ENCODE data around the gene S1PR1. TPM values are rescaled to one million over a fixed set of nuclear protein-coding genes. Genes with fewer than 3 reads are reported as not detected.
A peak's percentile ranks its signal among the peaks of the same experiment; 100 is the strongest.
"Not testable (repeated sequence)": the region's sequence is repeated elsewhere in the genome, so short reads cannot be mapped to it uniquely, and the experiment has no call there.

Gene S1PR1
- polyA plus RNA-seq (ENCODE audit: insufficient read length): 15.6 TPM
- long read RNA-seq, donor 1, transcript S1PR1-201 (2 exons, 2,909 nt): major isoform, 9 of 9 reads
- long read RNA-seq, donor 1, partial matches to known transcripts: 0 of 9 reads
- long read RNA-seq, donor 1, other reads (novel, unspliced or antisense): 0 of 9 reads
- long read RNA-seq, donor 2, transcript S1PR1-201 (2 exons, 2,909 nt): major isoform, 10 of 19 reads
- long read RNA-seq, donor 2, partial matches to known transcripts: 9 of 19 reads
- long read RNA-seq, donor 2, other reads (novel, unspliced or antisense): 0 of 19 reads
- long read RNA-seq, donor 3, transcript S1PR1-201 (2 exons, 2,909 nt): major isoform, 6 of 6 reads
- long read RNA-seq, donor 3, partial matches to known transcripts: 0 of 6 reads
- long read RNA-seq, donor 3, other reads (novel, unspliced or antisense): 0 of 6 reads
- long read RNA-seq, donor 4, partial matches to known transcripts: 0 of 2 reads
- long read RNA-seq, donor 4, other reads (novel, unspliced or antisense): 0 of 2 reads
- long read RNA-seq, donor 5, transcript S1PR1-201 (2 exons, 2,909 nt): major isoform, 11 of 14 reads
- long read RNA-seq, donor 5, partial matches to known transcripts: 0 of 14 reads
- long read RNA-seq, donor 5, other reads (novel, unspliced or antisense): 0 of 14 reads
- long read RNA-seq, donor 6, transcript S1PR1-201 (2 exons, 2,909 nt): major isoform, 8 of 8 reads
- long read RNA-seq, donor 6, partial matches to known transcripts: 0 of 8 reads
- long read RNA-seq, donor 6, other reads (novel, unspliced or antisense): 0 of 8 reads
- long read RNA-seq, donor 7, transcript S1PR1-201 (2 exons, 2,909 nt): major isoform, 16 of 18 reads
- long read RNA-seq, donor 7, partial matches to known transcripts: 0 of 18 reads
- long read RNA-seq, donor 7, other reads (novel, unspliced or antisense): 0 of 18 reads
- long read RNA-seq, donor 8, partial matches to known transcripts: 0 of 3 reads
- long read RNA-seq, donor 8, other reads (novel, unspliced or antisense): 0 of 3 reads

DNA sequence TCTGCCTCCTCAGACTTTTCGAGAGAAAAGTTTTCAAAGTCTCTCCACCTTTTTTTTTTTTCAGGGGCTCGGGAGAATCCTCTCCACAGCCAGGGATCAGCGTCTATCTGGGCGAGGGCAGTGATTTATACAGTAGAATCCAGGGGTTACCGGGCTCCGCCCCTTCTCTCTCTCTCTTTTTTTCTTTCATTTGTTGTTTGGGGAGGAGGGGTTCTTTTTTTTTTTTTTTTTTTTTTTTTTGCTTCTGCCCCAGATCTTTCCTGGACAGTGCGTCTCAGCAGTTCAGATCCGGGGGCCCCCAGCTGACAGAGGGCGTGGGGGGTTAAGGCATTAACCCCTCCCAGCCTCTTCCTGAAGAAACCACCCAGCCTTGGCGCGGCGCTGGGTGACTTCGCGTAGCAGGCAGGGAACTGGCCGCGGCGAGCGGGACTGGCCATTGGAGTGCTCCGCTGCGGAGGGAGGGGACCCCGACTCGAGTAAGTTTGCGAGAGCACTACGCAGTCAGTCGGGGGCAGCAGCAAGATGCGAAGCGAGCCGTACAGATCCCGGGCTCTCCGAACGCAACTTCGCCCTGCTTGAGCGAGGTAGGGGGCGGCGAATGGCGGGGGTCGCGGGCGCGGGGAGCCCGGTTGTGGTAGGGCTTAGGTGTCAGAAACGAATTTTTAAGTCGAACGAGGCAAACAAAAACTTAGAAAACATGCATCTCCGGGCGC, at the start of gene S1PR1:
TSS of gene S1PR1 (plus strand) at position 504 of the 713 bp plus-strand sequence. CDS start 1,966 bp downstream, outside the sequence.
- DNase-seq: peak; percentile 69

DNA sequence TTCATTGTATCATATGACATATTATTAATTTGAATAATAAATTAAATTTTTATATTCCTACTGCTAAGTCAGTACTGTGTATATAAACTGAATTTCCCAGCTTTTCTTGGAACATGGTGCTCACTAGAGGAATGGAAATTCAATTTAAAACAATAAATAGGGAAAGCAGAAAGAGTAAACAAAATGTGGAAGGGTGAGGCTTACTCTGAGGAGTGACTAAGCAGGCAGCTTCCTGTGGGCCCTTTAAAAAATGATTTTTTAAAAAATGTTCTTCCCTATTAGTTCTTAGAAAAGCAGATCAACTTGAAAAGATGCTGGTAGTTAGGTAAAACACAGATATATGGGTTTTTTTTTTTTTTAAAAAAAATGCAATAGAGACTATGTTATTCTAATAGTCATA, 49.5 kb upstream of the S1PR1 start:
- no peak for DNase-seq

DNA sequence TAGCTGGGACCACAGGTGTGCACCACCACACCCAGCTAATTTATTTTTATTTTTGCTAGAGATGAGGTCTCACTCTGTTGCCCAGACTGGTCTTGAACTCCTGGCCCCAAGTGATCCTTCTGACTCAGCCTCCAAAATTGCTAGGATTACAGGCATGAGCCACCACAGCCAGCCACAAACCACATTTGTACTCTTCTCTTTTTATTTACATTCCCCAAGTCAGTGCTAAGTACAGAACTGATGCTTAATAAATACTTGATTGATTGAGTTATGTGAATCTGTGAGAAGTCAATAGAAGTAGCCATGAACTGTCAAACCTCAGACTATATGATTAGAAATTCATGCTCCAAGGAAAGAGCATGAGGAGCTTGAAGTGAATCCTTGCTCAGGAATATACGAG, 48.5 kb upstream of the S1PR1 start:
- DNase-seq: no peak

DNA sequence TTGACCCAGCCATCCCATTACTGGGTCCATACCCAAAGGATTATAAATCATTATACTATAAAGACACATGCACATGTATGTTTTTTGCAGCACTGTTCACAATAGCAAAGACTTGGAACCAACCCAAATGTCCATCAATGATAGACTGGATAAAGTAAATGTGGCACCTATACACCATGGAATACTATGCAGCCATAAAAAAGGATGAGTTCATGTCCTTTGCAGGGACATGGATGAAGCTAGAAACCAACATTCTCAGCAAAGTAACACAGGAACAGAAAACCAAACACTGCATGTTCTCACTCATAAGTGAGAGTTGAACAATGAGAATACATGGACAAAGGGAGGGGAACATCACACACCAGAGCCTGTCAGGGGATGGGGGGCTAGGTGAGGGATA, 47.9 kb upstream of the S1PR1 start:
- not testable (repeated sequence) for DNase-seq

DNA sequence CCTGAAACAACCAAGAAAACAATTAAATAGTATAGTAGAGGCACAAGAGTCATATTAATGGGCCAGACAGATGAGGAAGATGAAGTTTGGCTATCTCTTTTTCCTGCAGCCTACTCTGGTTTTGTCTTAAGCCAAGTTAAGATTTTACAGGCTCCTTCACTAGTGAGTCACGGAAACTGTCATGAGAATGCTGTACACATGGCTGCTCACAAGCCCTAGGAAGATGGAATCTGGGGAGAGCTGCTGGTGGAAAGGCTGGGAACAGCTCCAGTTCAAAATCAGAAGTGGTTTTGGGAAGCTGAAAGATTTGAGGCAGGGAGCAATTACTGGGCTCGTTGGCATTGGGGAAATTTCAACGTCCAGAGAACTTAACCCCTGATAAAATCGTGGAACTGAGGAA, 46.4 kb upstream of the S1PR1 start:
- no peak for DNase-seq

DNA sequence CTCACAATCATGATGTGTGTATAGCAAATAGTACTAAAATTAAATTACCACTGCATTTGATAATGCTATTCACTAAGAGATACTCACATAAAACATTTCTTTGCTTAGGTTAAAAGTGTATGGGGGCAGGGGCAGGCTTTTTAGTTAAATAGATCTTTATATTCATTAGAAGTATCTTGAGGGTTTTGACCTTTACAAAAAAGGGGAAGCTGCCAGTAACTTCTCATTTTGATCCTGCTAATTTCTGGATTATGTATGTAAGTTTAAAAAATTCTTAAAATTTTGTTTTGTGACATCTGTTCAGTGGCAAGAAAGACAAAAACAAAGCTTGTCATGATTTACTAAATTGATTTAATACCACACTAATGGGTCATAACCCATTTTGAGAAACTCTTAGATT, 45.8 kb upstream of the S1PR1 start:
- DNase-seq: no peak

DNA sequence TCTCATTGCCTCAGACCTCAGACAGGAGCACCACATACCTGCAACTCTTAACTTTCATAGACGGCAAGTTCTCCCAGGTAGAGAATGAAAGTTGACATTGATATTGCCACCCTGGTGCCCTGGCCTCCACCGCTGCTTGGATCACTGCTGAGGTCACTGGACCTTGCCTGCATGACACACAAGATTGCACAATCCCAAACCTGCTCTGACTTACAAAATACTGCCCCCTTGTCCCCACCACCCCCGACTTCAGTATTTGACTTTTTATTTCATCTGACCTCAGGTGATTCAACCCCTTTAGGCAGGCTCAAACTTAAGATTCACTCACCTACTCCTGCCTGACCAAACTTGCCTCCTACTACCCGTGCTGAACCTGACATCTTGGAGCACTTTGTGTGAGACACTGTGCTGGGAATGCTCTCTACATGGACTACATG, 43.1 kb upstream of the S1PR1 start:
- DNase-seq: no peak

DNA sequence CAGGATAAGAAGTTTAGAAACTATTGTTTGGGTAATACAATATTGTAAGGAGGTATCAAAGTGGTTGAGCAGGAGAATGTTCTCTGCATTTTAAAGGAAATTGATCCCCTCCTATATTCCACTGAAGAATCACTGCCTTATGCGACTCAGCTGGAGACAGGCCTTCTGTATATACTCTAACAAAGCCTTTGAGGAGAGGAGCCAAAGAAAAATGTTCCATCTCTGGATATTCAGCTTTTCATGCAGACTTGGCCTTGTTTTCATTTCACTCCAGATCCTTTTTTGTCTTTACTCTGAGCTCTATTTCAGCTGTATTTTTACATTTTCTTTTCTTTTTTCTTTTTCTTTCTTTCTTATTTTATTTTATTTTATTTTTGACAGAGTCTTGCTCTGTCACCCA, 42.1 kb upstream of the S1PR1 start:
- DNase-seq: no peak

DNA sequence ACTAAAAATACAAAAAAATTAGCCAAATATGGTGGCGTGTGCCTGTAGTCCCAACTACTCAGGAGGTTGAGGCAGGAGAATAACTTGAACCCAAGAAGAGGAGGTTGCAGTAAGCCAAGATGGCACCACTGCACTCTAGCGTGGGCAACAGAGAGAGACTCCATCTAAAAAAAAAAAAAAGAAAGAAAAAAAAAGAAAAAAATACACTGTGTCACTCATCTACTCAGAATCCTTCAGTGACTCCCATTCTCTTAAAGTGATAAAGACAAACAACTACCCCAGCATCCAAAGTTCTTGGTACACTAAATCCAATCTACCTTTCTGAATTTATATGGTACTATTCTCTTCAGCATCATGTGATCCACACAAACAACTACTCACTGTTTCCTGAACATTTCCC, 40.2 kb upstream of the S1PR1 start:
- no peak for DNase-seq

DNA sequence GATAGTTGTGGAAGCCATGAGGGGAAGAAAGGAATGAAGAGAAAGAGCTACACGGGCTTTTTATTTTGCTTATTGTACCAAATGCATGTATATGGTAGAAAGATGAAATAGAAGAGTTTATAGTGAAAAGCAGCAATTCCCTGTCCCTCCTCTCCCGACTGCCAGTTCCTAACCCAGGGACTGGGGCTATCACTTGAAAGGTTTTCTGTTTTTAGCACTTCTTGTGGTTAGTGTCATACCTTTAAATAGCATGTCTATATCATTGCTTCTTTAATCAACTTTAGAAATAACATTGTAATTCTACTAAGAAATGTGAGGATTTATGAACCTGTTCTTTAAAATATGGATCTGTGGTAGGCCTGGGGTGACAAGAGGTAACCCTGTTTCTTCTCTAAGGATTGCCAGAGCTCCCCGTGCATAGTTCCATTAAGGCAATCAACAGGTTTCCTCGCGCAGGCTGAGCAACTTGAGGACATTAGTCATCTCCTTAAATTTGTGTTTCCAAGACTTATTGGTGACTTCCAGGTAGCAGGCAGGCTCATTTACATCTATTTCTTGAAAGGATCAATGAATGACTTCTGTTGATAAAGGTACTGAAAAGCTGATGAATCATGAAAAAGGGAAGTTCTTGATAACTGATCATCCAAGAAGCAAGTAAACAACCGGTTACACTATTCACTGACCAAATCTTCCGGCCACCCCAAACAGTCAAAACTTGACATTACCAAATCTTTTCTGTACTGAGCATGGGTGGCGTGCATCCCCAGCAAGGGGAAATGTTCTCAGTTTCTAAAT, 37.8 kb upstream of the S1PR1 start:
- DNase-seq: no peak

DNA sequence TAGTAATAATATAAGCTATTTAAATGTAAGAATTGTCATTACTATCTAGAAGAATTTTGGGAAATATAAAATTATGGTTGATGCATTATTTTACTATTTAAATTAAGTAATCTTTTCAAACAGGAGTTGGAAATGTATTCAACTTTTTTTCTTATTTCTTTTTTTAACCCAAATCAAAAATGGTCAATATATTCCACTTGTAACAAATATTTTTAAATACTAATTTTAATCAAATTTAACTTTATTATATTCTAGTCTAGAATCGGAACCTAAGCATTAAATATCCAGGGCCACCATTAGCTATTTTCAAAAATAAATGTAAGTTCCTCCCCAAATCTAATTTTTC, 37.2 kb upstream of the S1PR1 start:
- no peak for DNase-seq

DNA sequence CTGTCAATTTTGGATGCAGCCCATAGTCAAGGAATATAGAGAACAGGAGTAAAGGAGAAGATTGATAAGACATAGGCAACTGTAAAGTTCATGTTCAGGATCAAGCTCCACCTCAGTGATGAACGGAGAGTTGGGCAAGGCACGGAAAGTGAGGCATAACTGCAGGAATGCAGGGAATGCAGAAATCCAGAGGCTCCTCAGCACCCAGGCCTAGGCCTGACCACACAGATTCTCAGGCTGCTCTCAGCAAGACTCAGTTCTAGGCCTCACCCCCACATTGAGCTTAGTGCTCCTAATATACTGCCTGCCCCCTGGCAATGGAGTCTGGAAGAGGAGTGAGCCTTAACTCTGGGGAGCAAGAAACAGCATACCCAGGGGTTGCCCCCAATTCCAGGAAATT, 36.3 kb upstream of the S1PR1 start:
- DNase-seq: no peak

DNA sequence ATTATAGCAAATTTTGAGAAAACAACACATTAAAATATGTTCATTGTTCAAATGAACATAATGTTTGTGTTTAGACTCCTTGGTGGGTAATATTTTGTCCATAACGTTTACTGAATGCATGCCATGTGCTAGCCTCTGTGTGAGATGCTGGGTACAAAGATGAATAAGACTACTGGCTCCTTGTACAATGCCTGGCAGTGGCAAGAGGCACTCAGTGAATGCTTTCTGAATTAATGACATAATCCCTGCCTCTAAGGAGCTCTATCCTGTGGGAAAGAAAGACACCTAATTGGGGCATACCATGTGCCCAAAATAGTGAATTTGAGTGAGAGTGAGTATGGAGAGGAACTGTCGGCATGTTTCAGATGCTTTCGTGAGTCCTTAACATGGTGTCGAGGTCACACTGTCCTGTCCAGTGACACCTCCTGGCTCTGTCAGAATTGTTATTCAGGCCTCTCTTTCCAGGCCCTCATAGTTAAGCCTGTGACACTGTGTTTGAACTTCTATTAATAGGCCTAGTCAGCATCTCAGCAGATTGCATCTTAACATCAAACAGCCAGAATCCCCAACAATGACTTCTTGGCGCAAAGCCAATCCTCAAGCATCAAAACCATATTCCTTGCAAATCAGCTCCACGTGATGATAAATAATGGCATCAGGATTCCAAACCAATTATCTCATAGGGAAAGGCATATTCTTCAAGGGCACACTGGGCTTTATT, 32.8 kb upstream of the S1PR1 start:
- DNase-seq: no peak

DNA sequence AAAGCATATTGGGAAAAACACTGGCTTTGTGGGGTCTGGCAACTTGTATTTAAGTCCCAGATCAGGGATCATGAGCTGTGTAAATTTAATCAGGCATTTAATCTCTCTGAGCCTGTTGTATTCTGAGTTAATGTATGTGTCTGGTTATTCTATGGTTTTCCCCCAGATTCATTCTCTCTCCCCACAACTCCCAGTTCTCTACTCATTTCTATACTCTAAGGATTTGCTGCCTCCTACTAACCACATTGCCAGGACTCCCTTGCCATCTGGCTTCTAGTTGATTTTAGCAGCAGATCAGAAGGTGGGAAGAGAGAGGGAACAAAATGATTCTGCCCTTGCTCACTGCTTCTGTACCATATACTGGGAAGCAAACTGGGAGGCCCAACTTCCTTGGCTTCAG, 31.4 kb upstream of the S1PR1 start:
- DNase-seq: no peak

DNA sequence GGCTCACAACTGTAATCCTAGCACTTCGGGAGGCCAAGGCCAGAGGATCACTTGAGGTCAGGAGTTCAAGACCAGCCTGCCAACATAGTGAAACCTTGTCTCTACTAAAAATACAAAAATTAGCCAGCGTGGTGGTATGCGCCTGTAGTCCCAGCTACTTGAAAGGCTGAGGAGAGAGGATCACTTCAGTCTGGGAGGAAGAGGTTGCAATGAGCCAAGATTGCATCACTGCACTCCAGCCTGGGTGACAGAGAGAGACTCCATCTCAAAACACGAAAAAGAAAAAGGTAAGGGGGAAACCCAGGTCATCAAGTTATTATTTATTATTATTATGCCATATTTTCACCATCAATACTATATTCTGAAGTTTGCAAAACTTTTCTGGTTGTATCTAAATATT, 30.7 kb upstream of the S1PR1 start:
- DNase-seq: not testable (repeated sequence)

DNA sequence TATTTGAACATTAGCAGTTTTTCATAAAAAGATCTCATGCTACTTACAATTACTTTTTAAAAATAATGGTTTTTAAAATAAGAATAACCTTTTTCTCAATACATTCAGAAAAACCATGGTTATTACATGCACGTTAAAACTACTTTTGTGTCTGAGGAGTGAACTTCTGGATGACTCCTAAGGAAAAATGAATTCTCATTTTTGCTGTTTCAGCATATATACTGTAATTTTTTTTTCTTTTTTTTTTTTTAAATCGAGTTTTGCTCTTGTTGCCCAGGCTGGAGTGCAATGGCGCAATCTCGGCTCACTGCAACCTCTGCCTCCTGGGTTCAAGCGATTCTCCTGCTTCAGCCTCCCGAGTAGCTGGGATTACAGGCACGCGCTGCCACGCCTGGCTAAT, 29.5 kb upstream of the S1PR1 start:
- DNase-seq: not testable (repeated sequence)

DNA sequence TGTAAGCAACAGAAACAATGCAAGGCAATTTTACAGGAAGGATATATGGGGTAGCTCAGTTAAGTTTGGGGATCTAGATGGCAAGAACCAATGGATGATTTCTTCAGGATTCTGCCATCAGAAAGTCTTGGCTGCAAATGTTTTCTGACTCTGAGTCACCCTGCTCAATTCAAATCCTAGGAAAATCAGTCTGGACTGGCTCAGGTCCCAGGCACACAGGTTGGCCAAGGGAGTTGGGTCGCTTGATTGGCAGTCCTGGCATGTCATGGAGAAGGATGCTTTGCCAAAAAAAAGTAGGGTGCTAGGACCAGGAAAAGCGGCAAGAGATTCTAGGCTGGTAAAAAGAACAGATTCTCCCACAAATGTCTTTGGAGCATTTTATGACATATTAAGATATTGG, 28.9 kb upstream of the S1PR1 start:
- no peak for DNase-seq

DNA sequence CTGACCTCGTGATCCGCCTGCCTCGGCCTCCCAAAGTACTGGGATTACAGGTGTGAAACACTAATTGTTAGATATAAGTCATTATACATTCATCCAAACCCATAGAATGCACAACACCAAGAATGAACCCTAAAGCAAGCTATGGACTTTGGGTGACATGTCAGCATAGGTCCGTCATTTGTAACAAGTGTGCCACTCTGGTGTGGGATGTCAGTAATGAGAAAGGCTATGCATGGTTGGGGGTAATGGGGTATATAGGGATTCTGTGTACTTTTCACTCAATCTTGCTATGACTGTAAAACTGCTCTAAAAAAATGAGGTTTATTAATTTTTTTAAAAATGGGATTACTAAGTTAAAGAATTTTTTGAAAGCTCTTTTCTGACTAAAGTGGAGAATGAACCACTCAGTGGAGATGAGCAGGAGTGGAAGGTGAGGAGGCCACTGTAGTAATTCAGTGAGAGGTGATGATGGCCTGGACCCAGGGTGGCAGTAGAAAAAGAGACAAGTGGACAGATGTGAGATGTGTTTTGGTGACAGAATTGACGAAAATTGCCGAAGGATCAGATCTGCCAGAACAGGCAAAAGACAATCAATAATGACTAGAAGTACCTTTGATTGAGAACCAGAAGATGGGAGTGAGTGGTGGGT, 21.3 kb upstream of the S1PR1 start:
- no peak for DNase-seq

DNA sequence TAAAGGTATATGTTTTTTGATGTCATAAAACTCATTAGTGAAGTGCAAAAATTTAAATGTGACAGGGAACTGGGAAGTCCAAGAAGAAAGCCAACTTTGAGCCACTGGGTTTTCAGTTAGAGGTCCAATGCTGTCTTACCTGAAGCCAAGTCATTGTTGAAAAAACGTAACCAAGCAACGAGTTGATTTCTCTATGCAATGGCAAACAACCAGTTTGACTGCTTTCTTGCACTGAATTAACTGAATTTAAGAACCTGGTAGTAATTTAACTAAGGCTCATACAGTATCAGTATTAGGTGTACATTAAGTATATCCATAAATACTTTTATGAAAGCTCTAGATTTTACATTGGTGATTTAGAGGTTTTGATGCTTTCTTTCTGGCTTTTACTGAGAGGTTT, 20.2 kb upstream of the S1PR1 start:
- peak; percentile 49 for DNase-seq

DNA sequence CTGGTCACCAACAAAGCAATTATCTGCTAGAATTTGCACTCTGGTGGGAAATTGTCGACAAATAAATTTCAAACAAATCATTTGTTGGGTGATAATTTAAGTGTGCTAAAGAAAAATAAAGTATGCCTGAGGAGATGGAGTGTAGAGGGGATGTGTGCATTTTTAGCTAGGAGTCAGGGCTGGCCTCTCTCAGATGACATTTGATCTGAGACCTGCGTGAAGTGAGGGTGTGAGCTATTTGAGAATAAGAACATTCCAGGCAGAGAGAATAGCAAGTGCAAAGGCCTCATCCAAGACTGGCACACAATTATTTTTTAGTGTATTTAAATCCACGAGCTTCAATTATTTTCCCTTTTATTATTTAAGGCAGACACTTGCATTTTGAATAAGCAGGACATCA, 19.7 kb upstream of the S1PR1 start:
- DNase-seq: no peak
